Ascending aorta (tissue), 2 donors: ENCODE measurements around the gene MAML1. TPM values are rescaled to one million over a fixed set of nuclear protein-coding genes. Genes with fewer than 3 reads are reported as not detected.
A peak's percentile ranks its signal among the peaks of the same experiment; 100 is the strongest.

Experiments used
- DNase-seq, 2 donors: peaks; one replicate each; pipeline ENCODE4 v3.0.0-alpha.2; 2019; ENCODE audit warnings: low spot score in 2 of 2
- H3K27ac ChIP-seq, 2 donors: fragments of 200-600 bp; sonication (generic); one replicate each; pipeline ENCODE4 v1.5.1; 2016 to 2017; ENCODE audit warnings: mild to moderate bottlenecking in 1 of 2
- H3K27me3 ChIP-seq: fragments of 200-600 bp; sonication (generic); one replicate; pipeline ENCODE4 v1.5.1; 2017
- H3K36me3 ChIP-seq, 2 donors: fragments of 200-600 bp; sonication (generic); one replicate each; pipeline ENCODE4 v1.5.1; 2016
- H3K4me1 ChIP-seq, 2 donors: fragments of 200-600 bp; sonication (generic); one replicate each; pipeline ENCODE4 v1.5.1; 2016 to 2017; ENCODE audit warnings: mild to moderate bottlenecking in 1 of 2
- H3K4me3 ChIP-seq, 2 donors: fragments of 200-600 bp; sonication (generic); one replicate each; pipeline ENCODE4 v1.5.1; 2016 to 2017; ENCODE audit warnings: mild to moderate bottlenecking in 1 of 2
- H3K9me3 ChIP-seq, 2 donors: fragments of 200-600 bp; sonication (generic); one replicate each; pipeline ENCODE4 v1.5.1; 2016
- intact Hi-C: fragments of 100-400 bp; cut with DNase I; formaldehyde crosslinking; loops from one replicate; pipeline ENCODE4 v1.15.1; 2023
- total RNA-seq: library from RNA; depleted of rRNA; stranded (reverse); fragments of >200 nt; gene quantifications from one replicate; pipeline ENCODE4 v1.1.0, GENCODE V29; 2016
- TF ChIP-seq, protein P1 (sequence below), 3 experiments: fragments of 200-600 bp in 2 of 3; fragments of 450-650 bp in 1 of 3; sonication (generic) in 2 of 3; IDR thresholded peaks; one replicate each; pipeline ENCODE4 v1.5.1; 2016 to 2019; ENCODE audit warnings: antibody characterized with exemption in 3 of 3, mild to moderate bottlenecking in 1 of 3, moderate library complexity in 1 of 3

MAML1 gene
- total RNA-seq, 1 donor from 2014 or later = 42.6 TPM

GRCh38 chr5:179794171-179794570, 61.5 kb downstream of the MAML1 start:
- peaks cover 12 to 29% of the 10 kb centered on the region in 2 donors for H3K4me1 ChIP-seq
- intact Hi-C loops = no loop called here
- peak overlapping the region in 1 of 2 donors; percentile 75 for H3K4me3 ChIP-seq
- H3K36me3 ChIP-seq = peaks cover 14 to 21% of the 10 kb centered on the region in 2 donors
- H3K27me3 ChIP-seq = no peaks in the 10 kb centered on the region
- TF ChIP-seq, protein P1, sequence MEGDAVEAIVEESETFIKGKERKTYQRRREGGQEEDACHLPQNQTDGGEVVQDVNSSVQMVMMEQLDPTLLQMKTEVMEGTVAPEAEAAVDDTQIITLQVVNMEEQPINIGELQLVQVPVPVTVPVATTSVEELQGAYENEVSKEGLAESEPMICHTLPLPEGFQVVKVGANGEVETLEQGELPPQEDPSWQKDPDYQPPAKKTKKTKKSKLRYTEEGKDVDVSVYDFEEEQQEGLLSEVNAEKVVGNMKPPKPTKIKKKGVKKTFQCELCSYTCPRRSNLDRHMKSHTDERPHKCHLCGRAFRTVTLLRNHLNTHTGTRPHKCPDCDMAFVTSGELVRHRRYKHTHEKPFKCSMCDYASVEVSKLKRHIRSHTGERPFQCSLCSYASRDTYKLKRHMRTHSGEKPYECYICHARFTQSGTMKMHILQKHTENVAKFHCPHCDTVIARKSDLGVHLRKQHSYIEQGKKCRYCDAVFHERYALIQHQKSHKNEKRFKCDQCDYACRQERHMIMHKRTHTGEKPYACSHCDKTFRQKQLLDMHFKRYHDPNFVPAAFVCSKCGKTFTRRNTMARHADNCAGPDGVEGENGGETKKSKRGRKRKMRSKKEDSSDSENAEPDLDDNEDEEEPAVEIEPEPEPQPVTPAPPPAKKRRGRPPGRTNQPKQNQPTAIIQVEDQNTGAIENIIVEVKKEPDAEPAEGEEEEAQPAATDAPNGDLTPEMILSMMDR (IDR thresholded peaks at IDR 0.05) = no peak
- no peaks in the 10 kb centered on the region for H3K9me3 ChIP-seq
- peak overlapping the region; percentile 75 to 76 for H3K27ac ChIP-seq
- DNase-seq = no peak

GRCh38 chr5:179794575-179794974, 62.0 kb downstream of the MAML1 start:
- H3K9me3 ChIP-seq = no peaks in the 10 kb centered on the region
- peaks cover 18 to 25% of the 10 kb centered on the region in 2 donors for H3K36me3 ChIP-seq
- no peak for DNase-seq
- H3K4me3 ChIP-seq = peak overlapping the region in 1 of 2 donors; percentile 75
- H3K27ac ChIP-seq = peak overlapping the region; percentile 75 to 76
- intact Hi-C loops = no loop called here
- peaks cover 12 to 29% of the 10 kb centered on the region in 2 donors for H3K4me1 ChIP-seq
- TF ChIP-seq, protein P1 (IDR thresholded peaks at IDR 0.05) = no peak
- H3K27me3 ChIP-seq = no peaks in the 10 kb centered on the region

DNA sequence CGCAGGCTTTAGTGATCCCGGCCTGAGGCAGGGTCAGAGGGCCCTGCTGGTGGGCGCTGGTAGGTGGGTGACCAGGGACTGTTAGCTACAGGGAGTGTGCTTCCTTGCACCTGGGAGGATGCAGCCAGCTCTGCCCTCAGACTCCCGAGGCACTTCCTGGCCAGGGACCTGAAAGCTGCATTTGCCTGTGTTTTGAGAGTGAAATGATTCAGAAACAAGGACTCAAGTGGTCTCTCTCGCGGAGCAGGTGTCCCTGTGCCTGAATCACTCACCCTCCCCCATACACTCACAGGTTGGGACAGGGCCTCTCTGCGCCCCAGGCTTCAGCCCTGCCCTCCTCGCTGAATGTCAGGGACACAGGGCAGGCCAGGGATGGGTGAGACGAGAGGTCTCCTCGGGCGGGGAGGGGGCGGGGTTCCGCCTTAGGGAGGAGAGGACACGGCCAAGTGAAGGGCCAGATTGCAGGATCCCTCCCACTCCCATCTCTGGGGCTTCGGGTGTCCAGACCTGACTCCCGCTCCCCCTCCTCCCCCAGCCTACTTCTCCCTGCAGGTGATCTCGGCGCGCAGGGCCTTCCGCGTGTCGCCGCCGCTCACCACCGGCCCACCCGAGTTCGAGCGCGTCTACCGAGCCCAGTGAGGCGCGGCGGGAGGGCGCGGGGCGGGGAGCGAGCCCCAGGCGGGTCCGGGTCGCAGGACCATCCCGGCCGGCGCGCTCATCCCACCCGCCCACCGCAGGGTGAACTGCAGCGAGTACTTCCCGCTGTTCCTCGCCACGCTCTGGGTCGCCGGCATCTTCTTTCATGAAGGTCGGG, 62.6 kb downstream of the MAML1 start:
- DNase-seq = no peak
- peak overlapping the region; percentile 68 to 75 for H3K4me3 ChIP-seq

GRCh38 chr5:179795863-179796833, 63.5 kb downstream of the MAML1 start:
- Histone ChIP-seq H3K36me3 (peaks cover 32 to 40% of the 10 kb centered on the region in 2 donors), H3K4me1 (peaks cover 12 to 29% of the 10 kb centered on the region in 2 donors), H3K27ac (peak overlapping the region; percentile 75 to 79), H3K27me3 (no peaks in the 10 kb centered on the region), H3K4me3 (peak overlapping the region; percentile 68 to 75), H3K9me3 (no peaks in the 10 kb centered on the region)
- peak in 1 of 2 donors; percentile 89 for DNase-seq
- intact Hi-C loops = loop anchor here (1.0 to 5.0 kb wide), 3 partner anchors 33 to 119 kb away; no protein-coding TSS in a partner anchor
- TF ChIP-seq, protein P1 (IDR thresholded peaks at IDR 0.05) = peak; percentile 25 to 90 (median 71)

More for the DNA sequence above, 62.6 kb downstream of the MAML1 start:
- peaks cover 12 to 29% of the 10 kb centered on the region in 2 donors for H3K4me1 ChIP-seq
- intact Hi-C loops = loop anchor here (5.0 kb wide), 1 partner anchor 118 kb away; no protein-coding TSS in a partner anchor
- no peaks in the 10 kb centered on the region for H3K9me3 ChIP-seq
- no peaks in the 10 kb centered on the region for H3K27me3 ChIP-seq
- peaks cover 25 to 31% of the 10 kb centered on the region in 2 donors for H3K36me3 ChIP-seq
- H3K27ac ChIP-seq = peak overlapping the region; percentile 75 to 79
- TF ChIP-seq, protein P1 (IDR thresholded peaks at IDR 0.05) = no peak
